Kidney capillary endothelial cell (primary cell): ENCODE data around the gene NR6A1.
A peak's percentile ranks its signal among the peaks of the same experiment; 100 is the strongest.

Source experiments
- DNase-seq: peaks from one replicate; pipeline ENCODE4 v3.0.0-alpha.2; 2018; ENCODE audit warnings: low spot score

Gene NR6A1

GRCh38 chr9:124795881-124796431 is 24.8 kb upstream of the NR6A1 start:
- DNase-seq: peak; percentile 69

GRCh38 chr9:124794902-124795491 is 23.9 kb upstream of the NR6A1 start:
- DNase-seq: no peak

- no peak for DNase-seq
Observed at GRCh38 chr9:124793015-124793541, 22.0 kb upstream of the NR6A1 start.

- DNase-seq: no peak
Observed at GRCh38 chr9:124792257-124793014, 21.3 kb upstream of the NR6A1 start.

- DNase-seq: no peak
Observed at GRCh38 chr9:124790801-124791505, 19.8 kb upstream of the NR6A1 start.

DNA sequence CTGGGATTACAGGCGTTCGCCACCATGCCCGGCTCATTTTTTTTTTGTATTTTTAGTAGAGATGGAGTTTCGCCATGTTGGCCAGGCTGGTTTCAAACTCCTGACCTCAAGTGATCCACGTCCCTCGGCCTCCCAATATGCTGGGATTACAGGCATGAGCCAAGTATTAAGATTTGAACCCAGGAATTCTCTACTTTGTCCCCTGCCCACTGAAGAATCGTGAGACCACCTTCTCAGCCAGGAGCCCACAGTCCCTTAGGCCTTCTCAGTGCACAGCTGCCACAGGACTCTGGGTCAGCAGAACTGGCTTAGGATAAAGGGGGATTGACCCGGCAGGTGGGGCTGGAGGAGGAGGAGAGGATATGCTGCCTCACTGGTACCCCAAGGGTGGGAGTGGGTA is 19.2 kb upstream of the NR6A1 start:
- DNase-seq: no peak

- DNase-seq: no peak
Observed at GRCh38 chr9:124789531-124789930, 18.4 kb upstream of the NR6A1 start.

DNA sequence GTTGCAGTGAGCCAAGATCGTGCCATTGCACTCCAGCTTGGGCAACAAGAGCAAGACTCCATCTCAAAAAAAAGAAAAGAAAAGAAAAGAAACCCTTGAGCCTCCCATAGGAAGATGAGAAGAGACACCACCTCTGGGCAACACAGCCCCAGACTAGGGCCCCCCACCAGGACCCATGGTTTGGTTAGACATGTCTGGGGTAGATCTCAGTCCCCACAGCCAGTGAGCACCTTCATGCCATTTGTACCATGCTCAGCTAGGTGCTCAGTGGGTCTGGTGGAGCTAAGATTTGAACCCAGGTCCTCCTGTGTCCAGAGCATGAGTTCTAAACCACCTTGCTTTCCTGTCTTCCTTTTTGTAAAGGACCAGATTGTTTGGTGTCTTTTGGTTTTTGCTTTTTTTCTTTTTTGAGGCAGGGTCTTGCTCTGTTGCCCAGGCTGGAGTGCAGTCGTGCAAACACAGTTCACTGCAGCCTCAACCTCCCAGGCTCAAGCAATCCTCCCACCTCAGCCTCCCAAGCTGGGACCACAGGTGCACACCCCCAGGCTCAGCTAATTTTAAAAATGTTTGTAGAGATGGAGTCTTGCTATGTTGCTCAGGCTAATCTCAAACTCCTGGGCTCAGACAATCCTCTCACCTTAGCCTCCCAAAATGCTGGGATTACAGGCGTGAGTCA is 17.6 kb upstream of the NR6A1 start:
- DNase-seq: no peak

- no peak for DNase-seq
Observed at GRCh38 chr9:124786881-124787573, 15.9 kb upstream of the NR6A1 start.

DNA sequence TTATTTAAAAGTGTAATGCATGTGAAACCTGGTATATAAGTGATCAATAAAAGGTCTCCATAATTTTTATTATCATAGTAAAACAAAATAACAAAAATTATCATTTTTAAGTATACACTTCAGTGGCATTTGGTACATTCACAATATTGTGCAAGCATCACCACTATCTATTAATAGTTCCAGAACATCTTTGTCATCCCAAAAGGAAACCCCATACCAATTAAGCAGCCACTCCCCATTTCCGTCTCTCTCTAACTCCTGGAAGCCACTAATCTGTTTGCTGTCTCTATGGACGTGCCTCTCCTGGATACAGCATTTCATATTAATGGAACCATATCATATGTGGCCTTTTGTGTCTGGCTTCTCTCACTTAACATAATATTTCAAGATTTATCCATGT is 13.4 kb upstream of the NR6A1 start:
- DNase-seq: peak; percentile 55

- no peak for DNase-seq
Observed at GRCh38 chr9:124783830-124784229, 12.7 kb upstream of the NR6A1 start.

GRCh38 chr9:124782661-124783574 is 11.8 kb upstream of the NR6A1 start:
- no peak for DNase-seq

DNA sequence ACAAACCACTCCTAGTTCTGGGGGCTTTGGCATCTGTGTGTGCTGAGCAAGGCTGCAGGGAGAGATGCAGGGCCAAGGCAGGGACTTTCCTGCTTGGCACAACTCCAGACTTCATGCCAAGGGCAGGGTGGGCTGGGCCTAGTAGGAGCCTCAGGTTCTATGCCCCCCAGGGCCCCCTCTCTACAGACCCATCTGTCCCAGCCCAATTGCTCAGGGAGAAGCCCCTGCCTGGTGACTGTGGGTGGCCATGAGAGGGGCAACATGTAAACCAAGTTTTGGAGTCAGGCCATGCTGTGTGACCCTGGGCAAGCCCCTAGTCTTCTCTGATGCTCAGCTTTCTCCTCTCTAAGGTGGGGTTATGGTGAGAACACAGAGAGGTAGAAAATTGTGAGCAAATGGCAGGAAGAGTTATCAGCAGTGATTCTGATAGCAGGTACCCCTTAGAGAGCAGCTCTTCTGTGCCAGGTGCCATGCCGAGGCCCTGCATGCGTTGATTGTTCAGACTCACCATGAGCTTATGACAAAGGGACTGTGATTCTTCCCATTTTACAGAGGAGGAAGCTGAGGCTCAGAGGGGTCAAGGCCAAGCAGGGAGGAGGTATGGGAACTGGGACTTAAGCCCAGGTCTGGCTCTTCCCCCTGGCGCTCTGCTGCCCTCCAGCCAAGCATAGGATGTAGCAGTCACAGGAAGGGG is 11.0 kb upstream of the NR6A1 start:
- no peak for DNase-seq

- DNase-seq: no peak
Observed at GRCh38 chr9:124780757-124781151, 9.6 kb upstream of the NR6A1 start.

DNA sequence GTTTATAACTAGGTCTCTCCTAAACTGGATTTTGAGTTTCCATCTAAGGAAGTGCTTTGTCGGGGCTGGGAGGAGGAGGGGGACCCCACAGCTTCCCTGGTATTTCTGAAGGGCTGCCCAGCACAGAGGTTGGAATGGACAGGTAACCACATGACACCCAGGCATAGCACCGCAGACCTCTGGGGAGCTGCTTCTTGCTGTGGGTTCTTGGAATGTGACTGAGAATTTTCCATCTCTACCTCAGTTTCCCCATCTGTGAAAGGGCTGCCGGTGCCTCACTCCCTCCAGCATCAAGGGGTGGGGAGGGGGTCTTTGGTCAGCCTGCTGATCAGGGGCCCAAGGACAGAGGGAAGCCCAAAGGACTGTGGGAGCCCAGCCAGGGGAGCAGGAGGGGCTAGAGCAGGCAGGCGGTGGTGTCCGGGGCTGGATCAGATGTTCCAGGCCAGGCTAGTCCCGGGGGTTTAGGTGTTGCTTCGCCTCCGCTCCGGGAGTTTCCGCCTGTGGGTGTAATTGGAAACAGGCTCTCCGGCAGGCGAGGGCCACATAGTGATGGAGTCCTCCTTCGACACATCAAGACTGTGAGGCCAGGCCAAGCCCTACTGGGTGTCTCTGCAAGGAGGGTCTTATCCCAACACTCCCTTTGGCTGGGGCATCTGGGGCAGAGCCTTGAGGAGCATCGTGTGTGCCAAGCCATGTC is 9.1 kb upstream of the NR6A1 start:
- no peak for DNase-seq

GRCh38 chr9:124779368-124780059 is 8.4 kb upstream of the NR6A1 start:
- DNase-seq: no peak

- no peak for DNase-seq
Observed at GRCh38 chr9:124778575-124779367, 7.7 kb upstream of the NR6A1 start.
